DOHH2 (cell line): ENCODE data around the gene CTNS.

Experiments
- CTCF ChIP-seq: fragments of 200-600 bp; sonication (generic); IDR thresholded peaks from one replicate; pipeline ENCODE4 v1.5.1; 2014; ENCODE audit warnings: antibody characterized with exemption, mild to moderate bottlenecking, low read depth, low read length; ENCODE audit not compliant: poor library complexity, severe bottlenecking
- EZH2phosphoT487 ChIP-seq: fragments of 200-600 bp; sonication (generic); IDR thresholded peaks from 2 replicates; pipeline ENCODE4 v1.6.1; 2017; ENCODE audit warnings: borderline replicate concordance, mild to moderate bottlenecking, antibody characterized with exemption, low read length, moderate library complexity, mixed read lengths

DNA sequence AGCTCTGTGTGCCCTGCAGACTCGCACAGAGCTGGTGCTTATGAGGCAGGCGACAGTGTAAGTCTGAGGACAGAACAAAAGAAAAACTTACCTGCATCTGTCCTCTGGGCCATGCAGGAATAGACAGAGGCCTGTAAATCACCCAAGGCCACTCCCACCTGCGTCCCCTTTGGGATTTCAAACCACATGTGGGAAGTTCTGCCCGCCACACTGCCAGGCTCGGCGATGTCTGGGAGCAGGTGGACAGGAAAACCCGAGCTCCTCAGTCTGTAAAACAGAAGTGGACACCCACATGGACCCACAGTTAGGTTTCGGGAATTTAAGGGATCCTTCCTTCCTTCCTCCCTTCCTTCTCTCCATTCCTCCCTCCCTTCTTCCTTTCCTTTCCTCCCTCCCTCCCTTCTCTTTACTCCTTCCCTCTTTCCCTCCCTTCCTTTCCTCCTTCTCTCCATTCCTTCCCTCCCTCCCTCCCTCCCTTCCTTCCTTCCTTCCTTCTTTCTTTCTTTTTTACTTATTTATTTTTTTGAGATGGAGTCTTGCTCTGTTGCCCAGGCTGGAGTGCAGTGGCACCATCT is 15.3 kb upstream of the CTNS start:
- TF ChIP-seq CTCF (no peak), EZH2phosphoT487 (no peak)
